ENCODE measurements around the gene ALAD.
"Not testable (repeated sequence)": the region's sequence is repeated elsewhere in the genome, so short reads cannot be mapped to it uniquely, and the experiment has no call there.

Gene ALAD

DNA sequence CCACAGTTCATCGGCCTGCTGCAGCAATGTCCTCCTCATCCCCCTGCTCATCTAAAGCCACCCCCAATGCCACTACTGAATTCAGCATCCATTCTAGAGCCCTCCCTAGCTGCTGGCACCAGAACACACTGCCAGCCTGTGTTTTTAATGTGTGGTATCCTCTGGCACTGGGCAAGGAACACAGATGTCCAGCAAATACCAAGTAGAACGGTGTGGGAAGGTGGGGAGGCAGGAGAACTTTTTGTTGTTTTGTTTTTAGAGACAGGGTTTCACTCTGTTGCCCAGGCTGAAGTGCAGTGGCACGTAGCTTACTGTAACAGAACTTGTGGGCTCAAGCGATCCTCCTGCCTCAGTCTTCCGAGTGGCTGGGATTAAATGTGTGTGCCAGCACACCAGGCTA is 29.0 kb downstream of the ALAD start:
- no peak for DNase-seq

- DNase-seq = no peak
Measured at GRCh38 chr9:113370806-113371325, 30.2 kb downstream of the ALAD start.

DNA sequence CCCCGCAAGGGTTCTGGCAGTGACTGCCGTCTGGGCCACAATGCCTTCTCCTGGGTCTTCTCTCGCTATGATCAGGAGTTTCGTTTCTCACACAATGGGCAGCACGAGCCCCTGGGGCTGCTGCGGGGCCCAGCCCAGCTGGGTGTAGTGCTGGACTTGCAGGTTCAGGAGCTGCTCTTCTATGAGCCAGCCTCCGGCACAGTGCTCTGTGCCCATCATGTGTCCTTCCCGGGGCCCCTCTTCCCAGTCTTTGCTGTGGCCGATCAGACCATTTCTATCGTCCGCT is 31.3 kb downstream of the ALAD start:
- DNase-seq = no peak

GRCh38 chr9:113368982-113369854 is 31.9 kb downstream of the ALAD start:
- DNase-seq = no peak

GRCh38 chr9:113368348-113368981 is 32.6 kb downstream of the ALAD start:
- no peak for DNase-seq

DNA sequence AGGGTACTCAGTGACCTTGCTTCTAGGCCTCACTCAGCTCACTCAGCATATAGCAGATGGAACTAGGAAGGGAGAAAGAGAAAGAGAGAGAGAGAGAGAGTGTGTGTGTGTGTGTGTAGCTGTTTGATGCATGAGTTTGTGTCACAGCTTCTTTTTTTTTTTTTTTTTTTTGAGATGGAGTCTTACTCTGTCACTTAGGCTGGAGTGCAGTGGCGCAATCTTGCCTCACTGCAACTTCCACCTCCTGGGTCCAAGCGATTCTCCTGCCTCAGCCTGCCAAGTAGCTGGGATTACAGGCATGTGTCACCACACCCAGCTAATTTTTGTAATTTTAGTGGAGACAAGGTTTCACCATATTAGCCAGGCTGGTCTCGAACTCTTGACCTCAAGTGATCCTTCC is 35.4 kb downstream of the ALAD start:
- DNase-seq = not testable (repeated sequence)

- no peak for DNase-seq
Measured at GRCh38 chr9:113364951-113365350, 36.1 kb downstream of the ALAD start.

GRCh38 chr9:113363336-113363735 is 37.7 kb downstream of the ALAD start:
- DNase-seq = no peak

DNA sequence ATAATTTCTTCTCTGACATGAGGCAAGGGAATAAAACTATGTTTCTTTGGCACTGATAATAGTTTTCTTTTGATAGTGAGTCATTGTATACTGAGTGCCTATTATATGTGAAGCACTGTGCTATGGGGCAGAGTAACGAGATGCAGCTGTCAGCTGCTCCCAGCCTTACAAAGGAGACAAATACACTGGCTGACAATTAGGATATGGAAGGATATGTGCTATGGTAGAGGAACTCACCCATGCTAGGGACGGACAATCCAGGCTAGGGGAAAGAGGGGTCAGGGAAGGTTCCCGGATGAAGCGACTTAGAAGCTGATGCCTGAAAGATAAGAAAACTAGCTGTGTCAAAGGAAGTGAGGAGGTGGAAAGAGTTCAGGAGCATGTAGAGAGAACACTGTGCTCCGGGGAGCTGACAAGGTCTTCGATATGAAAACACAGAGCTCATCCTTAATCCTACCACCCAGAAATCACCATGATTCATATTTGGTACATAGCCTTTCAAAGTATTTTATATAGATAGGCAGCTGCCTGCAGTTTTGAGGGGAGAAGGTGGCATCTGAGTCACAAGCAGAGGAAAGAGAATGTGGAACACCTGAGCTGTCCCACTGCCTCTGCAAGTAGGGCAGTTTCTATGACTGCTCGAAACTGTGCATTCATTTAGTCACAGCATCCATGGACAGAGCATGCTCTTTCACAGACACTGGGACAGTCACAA is 39.6 kb downstream of the ALAD start:
- DNase-seq = no peak

- no peak for DNase-seq
Measured at GRCh38 chr9:113360242-113360842, 40.7 kb downstream of the ALAD start.

GRCh38 chr9:113359385-113359784 is 41.7 kb downstream of the ALAD start:
- DNase-seq = no peak

DNA sequence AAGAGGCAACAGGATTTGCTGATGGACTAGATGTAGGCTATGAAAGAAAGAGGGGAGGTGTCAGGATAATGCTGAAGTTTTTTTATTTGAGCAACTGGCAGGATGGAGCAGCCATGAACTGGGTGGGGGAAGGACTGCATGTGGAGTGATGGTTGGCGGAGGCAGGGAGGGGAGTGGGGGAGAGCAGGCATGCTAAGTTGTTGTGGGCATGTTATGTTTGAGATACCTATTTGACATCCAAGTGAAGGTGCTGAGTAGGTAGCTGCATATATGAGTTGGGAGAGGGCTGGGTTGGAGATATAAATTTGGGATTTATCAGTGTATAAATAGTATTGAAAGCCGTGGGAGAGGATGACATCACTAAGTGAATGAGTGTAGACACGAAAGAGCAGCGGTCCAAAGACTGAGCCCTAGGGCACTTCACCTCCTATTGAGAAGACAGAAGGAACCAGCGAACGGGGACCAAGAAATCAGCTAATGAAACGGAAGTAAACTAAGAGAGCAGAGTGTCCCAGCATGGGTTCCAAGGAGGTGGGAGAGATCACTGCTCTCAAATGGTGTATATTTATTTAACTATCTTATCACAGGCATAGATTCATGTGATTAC is 44.3 kb downstream of the ALAD start:
- DNase-seq = no peak

GRCh38 chr9:113355040-113355596 is 46.0 kb downstream of the ALAD start:
- no peak for DNase-seq

DNA sequence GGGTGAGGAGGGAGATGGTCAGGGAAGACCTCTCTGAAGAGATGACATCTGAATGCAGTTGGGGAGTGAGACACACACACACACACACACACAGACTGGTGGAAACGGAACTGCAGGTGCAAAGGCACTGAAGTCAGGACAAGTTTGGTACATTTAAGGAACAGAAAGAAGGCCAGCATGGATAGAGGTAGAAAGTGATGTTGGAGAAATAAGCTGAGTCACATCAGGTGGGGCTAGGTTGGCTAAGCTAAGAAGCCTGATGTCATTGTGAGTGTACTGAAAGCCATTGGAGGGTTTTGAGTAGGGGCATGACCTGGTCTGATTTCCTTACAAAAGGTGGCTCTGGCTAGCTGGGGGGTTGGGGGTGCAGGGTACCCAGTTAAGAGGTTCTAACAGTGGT is 48.7 kb downstream of the ALAD start:
- no peak for DNase-seq

GRCh38 chr9:113352006-113352405 is 49.1 kb downstream of the ALAD start:
- DNase-seq = no peak

DNA sequence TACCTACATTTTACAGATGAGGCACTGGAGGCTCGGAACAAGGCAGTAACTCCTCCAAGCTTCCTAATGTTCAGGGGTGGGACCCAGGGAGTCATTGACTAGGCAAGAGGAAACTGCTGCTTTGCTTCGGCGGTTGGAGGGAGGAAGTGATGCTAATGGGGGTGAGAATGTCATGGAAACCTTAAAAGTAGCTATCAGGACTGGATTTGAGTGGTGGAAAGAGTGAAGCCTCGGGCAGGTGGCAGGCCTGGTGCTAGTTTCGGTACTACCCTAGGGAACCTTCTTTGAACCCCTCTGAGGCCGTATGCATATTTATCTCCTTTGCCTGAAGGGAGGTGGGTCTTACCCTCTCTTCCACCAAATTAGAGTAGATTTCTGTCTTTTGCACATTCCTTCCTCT is 50.1 kb downstream of the ALAD start:
- DNase-seq = no peak

- DNase-seq = no peak
Measured at GRCh38 chr9:113350107-113350661, 50.9 kb downstream of the ALAD start.

GRCh38 chr9:113349445-113350094 is 51.5 kb downstream of the ALAD start, which contains the start of gene BSPRY:
Gene BSPRY (plus strand): TSS chr9:113349541. CDS start chr9:113349580, 39 bp downstream.
- no peak for DNase-seq

DNA sequence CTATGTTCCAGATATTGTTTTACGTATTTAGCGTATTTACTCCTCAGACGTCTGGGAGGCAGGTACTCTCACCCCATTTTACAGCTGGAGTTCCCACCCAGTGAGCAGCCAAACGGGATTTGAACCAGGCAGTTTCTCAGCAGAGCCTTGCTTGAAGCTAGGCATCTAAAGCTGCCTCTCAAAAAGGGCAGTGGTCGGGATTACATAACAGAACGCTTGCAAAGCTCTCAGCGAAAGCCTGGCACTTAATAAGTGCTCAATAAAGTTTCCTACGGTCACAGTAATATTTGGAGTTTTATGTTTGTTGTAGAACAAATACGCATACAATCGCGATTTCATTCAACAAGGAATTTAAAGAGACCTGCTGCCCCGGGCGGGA is 52.0 kb downstream of the ALAD start:
- no peak for DNase-seq

GRCh38 chr9:113348437-113348836 is 52.6 kb downstream of the ALAD start:
- no peak for DNase-seq

DNA sequence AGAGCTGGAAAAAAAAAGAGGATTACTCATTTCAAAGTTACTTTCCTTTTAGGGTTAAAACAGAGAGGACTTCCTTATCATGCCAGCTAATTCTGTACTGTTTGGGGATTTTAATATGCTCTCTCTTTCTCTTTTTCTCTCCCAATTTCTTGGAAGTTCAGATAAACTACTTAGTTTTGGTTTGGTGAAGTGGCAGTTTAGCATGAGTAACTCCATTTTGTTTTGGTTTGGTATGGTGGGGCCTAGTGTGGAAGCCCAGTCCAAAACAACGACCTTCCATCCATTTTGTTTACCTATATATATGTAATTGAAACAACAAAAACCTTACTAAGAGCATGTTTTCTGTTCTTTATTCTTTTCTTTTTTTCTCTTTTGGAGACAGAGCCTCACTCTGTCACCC is 55.4 kb downstream of the ALAD start:
- no peak for DNase-seq

DNA sequence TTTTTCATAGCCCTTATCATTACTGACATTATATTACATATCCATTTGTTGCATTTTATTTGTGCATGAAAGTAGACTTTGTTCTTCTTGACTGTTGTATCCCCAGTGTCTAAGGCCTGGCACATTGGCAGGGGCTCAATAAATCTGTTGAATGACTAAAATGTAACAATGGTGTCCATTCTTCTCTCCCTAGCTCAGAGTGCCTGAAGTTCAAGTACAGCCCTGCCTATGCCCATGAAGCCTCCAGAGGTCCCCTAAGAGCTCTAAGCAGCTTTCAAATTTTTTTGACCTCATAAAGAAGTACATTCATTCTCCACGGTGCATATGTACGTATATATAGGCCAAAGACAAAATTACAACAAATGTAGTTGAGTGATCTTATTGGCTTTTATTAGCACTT is 55.9 kb downstream of the ALAD start:
- no peak for DNase-seq
